Ureter (tissue), 1 donor: ENCODE data around the gene GRM7. TPM values are rescaled to one million over a fixed set of nuclear protein-coding genes. Genes with fewer than 3 reads are reported as not detected.

Experiments
- DNase-seq: peaks from one replicate; pipeline ENCODE4 v3.0.0-alpha.2; 2020; ENCODE audit warnings: low spot score
- total RNA-seq: library from RNA; stranded (reverse); gene quantifications from one replicate; pipeline ENCODE4 v1.2.4, GENCODE V29; 2023
- donor health status: DM: yes; HTN: yes; CAD: no.

GRM7 gene
- total RNA-seq, 1 donor from 2014 or later = 0.86 TPM

DNA sequence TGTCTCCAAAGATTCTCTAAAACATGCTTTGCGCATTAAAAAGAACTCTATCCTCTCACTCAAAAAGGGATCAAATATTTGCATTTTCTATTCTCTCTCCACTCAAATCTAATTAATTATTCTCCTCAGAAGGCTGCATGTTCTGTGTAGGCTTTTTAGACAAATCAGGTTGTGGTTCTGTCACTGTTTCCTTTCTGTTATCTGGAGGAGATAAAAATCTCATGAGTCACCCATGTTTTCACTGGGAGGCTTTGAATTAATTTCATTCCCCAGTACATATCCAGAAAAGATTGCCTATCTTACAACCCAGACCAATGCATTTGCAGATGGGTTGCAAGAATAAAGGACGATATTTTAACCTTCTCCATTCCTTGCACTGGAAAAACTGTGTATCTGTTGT is 446.5 kb downstream of the GRM7 start:
- DNase-seq = no peak

DNA sequence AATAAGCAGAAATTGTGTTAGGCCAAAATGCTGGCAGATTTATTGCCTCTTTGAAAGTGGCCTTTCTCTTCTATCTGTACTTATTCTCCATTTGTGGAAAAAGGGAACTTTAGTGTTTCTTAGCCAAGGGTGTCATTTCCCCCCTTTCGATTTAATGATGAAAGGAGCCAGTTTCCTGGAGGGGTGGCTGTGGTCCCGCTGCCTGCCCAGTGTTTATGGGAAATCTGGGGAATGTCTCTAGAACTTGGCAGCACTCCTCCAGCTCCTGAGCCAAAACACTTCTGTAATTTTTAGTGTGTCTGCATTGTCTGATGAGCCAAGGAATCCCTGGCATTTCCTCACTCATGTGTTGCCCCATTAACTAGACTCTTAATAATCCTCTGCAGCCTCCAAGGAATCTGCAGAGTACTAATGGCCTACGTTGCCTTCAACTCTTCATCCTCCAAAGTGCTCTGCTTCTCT is 448.8 kb downstream of the GRM7 start:
- peak; percentile 71 for DNase-seq

DNA sequence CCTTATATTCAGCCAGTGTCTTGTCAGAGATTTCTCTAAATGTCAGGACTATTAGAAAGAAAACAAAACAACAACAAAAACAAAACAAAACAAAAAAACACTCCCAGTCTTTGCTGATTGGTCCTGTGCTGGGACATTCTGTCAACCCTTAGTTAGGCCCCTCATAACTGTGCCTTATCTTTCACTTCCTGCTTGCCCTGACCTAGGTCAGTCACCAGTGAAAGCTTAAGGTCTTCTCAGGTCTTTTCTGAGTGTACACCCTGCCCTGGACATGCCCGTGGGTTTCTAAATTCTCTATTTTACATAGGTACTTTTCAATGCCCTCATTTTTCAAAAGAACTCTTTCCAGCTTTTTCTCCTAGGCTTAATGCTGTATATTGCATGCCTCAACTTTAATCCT is 454.1 kb downstream of the GRM7 start:
- DNase-seq = no peak

DNA sequence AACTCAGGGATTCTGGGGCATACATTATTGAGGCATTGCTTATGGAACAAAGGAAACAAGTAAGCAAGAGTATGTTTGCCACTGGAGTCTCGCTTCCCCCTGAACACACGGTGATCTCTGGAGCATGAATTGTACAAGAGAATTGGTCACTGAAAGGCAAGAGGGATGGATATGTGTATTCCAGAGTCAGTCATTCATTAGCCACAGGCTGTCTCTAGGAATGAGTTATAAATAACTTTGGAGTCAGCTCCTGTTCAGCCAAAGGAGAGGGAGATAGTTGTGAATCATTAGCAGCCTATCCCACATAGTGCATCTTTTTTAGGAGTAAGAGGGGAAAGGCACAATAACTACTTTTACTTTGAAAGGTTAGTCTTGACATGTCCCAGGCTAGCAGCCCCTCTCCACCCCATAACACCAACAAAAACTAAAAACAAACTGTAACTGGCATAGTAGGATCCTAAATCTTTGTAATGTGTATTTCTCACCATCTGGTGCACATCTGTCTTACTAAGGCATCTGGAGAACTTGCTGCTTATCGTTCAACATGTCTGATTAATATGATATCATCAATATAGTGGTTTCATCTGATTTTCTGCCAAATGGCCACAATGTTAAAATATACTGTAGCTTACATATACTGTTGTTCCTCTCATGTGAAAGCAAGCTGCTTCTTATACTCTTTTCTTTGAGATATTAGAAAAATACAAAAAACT is 462.2 kb downstream of the GRM7 start:
- no peak for DNase-seq

DNA sequence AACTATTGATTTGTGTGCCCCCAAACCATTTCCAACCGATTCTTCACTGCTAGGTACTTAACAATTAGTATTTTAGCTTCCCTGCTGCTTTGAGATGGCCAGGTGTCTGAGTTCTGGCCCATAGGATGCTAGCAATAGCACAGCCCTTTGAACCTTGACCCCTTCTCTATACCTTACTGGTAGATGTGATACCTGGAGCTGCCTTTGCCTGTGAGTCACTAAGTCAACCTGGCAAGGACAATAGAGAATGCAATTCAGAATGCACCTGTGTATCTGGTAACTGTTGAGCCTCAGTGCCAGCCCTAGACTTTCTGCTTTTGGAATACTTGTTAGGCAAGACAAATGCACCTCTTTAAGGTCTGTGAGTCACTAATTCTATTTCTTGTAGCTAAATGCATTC is 467.4 kb downstream of the GRM7 start:
- DNase-seq = no peak

DNA sequence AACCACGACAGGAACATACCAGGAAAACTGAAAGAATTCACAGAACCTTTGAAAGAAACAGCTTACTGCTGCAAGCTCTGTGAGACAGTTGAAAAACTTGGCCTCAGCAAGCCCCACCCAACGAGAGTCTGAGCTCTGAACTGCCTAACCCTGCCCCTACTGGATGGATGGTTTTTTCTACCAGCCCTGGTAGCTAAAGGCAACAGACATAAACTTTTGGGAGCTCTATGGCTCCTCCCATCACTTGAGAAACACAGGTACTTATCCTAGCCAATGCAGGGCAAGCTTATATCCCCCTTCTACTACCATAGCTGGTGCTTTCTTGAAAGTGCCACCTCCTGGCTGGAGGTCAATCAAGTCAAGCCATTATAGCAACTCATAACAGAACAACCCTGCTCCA is 471.8 kb downstream of the GRM7 start:
- no peak for DNase-seq

DNA sequence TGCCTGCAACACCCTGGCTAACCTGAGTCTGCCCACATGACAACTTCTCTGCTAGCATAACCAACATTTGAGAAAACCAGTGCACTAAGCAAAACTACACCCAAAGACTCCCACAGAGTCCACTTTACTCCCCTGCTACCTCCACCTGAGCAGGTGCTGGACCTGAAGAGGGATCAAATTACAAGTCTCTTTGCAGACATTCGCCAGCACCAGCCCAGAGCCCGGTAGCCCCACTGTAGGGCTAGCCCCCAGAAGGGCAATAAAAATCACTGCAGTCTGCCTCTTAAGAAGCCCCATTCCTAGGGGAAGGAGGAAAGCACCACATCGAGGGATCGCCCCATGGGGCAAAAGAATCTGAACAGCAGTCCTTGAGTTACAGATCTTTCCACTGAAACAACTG is 472.2 kb downstream of the GRM7 start:
- no peak for DNase-seq

DNA sequence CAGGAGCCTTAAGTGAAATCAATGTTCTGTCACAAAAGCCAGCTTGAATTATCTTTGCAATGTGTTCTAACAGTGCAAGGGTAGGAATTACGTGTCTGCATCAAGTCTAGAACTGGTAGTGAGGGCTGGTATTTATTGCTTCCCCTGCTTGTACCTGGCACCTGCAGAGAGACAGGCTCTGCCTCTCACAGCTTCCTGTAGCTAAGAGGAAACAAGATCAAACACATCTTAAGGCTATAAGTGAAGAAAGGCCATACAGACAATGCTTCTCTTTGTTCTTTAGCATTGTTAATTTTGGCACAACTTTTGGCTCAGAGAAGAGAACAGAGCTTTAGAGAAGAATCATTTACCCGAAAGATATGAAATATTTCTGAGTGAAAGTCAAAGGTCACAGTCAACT is 479.9 kb downstream of the GRM7 start:
- no peak for DNase-seq

DNA sequence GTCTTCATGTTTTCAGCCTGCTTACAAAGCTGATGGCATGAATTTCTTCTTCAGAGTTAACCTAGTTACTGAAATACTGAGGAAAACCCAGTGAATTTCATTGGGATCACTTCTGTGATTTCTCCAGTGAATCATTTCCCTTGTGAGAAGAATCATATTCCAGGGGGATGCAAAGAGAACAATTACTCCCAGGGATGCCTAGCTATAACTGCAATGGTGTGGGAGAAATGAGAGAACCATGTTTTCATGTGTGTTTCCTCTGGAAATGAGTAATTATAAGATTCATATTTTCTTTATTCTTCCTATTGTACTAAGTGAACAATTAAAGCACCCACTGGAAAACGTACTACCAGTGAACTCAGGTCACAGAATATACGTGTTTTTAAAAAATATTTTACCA is 485.4 kb downstream of the GRM7 start:
- no peak for DNase-seq

DNA sequence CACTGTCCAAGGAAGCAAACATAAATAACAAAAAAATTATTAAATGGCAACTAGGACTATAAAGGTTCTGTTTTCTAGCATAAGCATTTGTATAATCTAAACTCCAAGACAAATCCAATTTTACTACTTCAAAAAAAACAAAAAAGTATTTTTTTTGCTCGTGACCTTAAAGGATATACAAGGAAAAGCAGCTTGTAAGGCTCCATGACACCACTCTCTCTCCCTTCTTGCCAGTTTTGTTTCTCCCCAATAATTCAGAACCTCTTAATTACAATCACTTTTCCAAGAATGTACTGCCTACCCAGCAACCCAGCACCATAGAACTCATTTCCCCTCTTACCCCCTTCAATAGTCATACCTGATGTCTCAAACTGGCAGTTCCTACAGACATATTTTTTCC is 496.2 kb downstream of the GRM7 start:
- no peak for DNase-seq

DNA sequence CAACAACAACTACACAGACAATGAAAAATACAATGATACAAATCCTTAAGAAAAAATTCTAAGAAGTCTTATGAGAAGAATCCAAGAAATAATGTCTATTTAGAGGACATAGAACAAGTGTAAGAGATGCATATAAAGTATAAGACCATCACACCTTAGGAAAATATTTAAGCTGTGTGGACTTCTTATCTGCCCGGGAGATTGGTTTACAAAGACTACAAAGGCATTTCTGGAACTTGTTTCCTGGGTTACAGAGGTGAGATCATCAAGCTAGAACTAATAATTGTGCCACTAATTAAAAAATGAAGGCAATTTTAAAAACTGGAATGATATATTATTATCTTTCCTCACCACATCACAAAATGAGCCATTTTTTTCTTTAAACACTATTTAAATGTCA is 507.1 kb downstream of the GRM7 start:
- DNase-seq = no peak

DNA sequence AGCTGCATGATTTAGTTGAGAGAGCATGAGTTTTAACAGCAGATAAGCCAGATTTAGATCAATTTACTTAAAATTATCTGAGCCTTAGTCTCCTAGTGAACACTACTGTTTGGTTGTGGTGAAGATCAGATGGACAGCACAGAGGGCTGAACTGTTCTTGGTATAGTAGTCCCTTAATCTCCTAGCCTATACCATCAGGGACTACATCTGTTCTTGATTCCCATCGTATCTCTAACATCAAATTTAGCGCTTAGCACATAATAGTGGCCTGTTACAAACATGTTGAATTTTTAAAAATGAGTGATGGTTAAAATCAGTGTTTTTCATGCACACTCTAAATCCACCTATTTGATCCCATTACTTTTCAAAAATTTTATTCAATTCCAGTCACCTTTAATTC is 507.7 kb downstream of the GRM7 start:
- no peak for DNase-seq

DNA sequence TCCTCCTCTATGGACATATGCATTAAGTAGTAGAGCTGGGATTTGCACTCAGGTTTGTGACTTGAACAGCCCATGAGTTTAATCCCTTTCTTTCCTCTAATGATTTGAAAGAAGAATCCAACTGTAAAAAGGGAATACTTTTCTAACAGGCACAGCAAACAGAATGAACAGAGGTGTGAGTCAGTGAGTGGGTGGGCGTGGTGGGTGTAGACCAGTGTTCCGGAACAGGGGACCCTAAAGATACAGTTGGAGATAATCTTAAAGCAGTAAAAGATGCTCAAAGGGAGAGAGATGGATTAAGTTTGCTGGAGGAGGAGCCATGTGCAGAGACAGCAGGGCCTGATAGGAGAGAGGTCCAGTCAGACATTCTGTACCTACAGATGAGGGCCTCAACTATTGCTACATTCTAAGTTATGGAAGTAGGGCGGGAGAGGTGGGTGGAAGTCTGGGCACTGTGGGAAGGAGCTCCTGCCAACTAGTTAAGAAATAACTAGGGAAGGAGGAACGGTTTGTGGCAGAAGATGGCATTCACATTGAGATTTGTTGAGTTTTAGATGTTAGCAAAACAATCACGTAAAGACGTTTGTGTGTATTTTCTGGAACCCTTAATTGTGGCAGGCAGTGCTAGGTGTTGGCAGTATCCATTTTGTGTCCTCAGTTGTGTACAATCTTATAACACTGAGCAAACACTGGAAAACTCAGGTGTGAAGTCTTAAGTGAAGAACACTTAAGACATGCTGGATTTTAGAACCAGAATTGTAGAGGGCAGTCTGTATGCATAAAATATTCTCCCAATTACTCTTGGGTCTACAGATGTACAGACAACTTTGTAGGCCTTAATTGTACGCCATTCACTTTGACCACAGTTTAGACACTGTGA is 511.0 kb downstream of the GRM7 start:
- DNase-seq = no peak

DNA sequence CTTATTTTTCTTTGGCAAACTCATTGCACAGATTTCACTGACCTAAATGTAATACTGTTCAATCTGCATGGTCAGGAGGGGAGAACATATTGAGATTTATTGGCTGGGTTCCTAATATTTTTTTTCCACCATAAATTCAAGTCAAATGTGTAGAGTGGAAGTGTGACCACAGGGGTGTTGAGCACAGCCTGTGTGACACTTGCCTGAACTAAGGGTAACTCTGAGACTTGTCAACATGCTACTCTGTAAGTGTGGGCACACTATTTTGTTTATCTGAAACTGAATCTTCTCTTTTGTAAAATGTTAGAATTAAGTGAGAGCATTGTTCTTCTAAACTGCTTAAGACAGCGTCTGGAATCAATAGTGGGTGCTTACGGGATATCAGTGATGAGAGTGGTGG is 516.2 kb downstream of the GRM7 start:
- no peak for DNase-seq

DNA sequence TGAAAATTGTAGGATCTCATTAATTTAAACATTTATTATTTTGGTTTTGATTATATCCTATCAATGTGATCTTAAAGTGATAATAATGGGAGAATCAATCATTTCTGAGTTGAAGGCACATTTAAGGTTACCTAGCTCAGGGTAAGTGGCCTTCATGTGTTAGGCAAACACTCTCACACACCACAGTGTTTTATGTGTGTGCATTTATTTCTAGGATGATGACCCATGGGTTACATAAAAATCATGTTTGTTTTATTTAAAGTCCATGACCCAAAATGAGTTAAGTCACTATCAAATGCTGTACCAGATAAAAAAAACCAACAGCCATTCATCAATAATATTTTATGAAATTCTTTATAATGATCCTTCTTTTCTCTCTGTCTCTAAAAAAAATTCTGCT is 520.8 kb downstream of the GRM7 start:
- no peak for DNase-seq

DNA sequence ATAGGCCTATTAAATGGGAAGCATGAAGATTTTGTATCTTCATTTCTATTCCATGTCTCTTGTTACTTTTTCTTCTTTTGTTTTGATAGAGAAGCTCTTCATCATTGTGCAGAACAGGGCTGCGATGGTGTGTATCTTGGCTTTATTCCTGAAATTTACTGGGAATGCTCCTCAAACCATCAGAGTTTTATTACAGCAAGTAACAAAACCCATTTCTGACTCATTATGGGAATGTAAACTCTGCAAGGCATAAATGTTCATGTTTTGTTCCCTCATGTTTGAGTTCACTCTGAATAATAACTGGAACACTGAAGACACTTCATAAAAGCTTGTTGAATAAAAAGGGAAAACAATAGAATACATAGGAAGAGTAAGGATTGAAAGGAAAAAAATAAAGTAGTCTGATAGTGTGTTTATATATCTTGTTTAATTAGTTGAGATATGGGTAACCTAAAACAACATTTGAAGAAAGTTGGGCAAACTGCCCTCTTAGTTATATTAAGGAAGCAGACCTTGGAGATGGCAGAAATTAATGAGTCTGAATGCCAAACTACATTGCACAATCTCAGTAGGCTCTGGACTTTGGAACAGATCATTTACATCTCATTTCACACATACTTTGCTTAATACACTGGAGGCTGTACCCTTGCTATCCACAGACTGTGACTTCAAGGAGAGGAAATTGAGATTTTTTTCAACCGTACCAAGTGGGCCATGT is 521.5 kb downstream of the GRM7 start:
- DNase-seq = no peak

DNA sequence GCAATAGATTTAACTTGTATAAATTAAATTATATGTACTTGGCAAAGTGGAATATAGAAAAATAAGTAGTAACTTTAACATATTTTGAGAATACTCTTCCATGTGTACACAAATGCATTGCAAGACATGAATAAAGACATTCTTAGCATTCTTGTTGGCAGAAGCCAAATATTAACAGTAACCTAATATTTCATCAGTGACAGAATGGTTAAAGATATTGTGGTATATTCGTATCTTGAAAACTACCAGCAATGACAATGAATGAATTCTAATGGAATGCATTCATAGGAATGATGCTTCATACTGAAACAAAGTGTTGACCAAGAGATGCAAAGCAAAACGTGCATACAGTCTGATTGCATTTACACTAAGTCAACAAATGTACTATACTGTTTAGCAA is 524.7 kb downstream of the GRM7 start:
- no peak for DNase-seq

DNA sequence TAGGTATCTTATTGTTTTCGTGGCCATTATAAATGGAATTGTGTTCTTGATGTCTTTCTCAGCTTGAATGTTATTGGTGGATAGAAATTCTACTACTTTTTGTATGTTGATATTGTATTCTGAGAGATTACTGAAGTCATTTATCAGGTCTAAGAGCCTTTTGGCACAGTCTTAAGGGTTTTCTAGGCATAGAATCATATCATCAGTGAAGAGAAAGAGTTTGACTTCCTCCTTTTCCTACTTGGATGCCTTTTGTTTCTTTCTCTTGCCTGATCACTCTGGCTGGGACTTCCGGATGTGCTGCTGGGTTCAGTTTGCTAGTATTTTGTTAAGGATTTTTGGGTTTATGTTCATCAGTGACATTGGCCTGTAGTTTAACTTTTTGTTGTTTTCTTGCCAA is 527.1 kb downstream of the GRM7 start:
- no peak for DNase-seq

DNA sequence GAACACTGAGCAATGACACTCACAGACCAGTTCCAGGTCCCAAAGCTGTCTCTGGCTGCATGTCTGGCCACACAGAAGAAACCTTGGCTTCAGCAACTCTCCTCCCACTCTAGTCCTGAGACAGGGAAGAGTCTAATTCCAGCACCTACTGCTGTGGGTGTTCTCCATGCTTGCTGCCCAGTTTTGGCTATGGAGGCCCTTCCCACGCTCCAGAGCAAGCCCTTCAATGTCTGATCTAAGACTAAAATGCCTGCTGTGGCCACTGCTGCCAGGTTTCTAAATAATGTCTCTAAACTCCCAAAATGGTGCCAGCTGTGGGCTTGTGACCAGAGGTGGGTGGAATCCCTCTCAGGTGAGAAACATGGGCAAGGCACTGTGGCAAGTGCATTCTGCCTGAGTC is 531.3 kb downstream of the GRM7 start:
- DNase-seq = no peak

DNA sequence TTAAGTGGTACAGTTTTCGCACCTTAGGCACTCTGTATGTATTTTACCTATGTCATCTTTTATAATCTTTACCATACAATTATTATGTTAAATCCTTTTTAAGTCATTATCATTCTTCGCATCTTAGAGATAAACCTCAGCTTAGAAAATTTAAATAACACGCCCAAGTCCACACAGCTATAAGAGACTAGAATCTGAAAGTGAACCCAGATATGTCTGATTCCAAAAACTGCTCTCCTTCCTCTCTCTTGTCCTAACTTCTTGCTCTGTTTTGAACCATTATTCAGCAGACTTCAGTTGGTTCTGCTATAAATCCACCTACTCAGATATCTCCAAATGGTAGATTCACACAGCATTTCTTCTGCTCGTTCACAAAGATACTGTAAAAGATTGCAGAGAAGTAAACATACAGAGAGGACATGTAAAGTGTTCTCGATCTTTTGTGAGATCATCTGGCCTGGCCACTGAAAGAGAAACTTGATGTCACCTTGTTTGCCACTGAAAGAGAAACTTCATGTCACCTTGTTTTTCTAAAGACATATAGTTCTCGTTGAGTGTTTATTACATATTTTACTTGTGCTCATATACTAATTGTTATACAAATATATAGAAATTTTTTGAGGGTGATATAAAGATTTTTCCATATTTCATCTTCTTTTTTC is 533.2 kb downstream of the GRM7 start:
- DNase-seq = no peak

DNA sequence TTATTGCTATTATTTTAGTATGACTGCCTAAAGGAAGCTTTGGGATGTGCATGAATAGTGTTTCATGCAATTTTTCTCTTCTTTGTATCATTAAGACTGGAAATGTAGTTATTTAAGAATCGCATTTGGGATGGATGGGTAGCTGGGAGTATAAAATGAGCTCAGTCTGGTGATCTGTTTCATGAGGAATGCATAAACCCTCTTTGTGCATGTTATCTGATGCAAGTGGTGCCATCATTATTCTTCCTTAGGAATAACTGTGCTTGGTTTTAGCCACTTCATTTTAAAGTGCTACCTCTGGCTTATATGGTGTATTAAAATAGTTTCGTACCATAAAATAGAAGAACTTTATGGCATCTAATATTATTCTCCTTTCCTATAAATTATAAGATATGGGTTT is 535.6 kb downstream of the GRM7 start:
- DNase-seq = no peak

DNA sequence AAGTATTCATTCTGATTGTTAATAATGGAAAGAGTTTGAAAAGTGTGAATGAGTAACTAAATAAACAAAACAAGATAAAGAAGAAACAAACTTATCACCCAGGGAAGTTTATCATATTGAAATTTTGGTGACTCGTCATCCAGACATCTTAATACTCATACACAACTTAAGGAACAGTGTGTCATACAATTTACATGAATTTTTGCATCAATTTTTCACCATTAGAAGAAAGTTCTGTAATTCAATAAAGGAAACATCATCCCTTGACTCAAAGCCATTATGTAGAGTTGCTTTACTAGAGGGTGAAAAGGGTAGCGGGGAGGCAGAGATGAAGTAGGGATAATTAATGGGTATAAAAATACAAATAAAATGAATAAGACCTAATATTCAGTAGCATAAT is 536.2 kb downstream of the GRM7 start:
- DNase-seq = no peak
